ENCODE data around the gene BACE1-AS. TPM values are rescaled to one million over a fixed set of nuclear protein-coding genes. Genes with fewer than 3 reads are reported as not detected.

The BACE1-AS gene
- total RNA-seq, 2 experiments from 2014 or later = 8.0 to 8.5 TPM

DNA sequence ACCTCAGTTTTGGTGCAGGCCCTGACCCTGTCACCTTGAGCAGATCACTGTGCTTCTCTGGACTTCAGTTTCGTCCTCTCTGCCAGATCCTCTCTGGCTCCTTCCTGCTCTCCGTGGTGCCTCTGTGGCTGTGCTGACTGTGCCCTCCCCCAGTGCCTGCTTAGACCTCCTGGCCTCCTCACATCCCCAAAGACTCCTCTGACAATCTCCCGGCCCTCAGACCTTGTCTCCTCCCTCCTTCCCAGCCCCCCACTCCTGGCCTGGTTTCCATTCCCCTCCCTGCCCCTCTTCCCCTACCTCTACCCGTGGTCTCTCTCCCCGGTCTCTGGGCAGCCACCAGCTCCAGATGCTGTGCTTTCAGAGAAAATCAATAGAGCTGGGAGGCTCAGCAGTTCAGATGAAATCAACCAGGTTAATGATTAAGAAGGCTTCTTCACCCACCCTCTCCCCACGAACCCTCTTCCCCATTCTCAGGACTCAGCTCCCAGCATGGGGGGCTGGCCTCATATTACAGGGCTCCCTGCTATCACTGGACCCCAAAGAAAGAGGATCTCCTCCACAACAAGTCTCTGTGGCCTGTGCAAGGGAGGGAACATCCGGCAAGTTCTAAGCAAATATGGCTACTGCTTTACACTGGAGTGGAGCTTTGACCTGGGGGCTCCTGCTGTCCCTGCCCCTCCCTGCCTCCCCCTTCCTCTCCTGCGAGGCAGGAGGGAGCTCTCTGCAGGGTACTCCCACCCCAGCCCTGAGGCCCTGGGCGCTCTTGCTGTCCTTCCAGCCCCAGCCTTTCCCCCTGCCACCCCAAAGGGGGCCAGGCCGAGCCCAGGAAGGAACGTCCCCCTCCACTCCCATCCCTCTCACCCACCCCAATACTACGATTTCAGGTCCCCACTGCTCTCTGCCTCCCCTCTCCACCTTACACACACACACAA lies 8.5 kb downstream of the BACE1-AS start:
- H3K27me3 Mint-ChIP-seq = no peaks in the 10 kb centered on the region
- DNase-seq (no peak), ATAC-seq (ENCODE audit: low read depth) (no peak)
- H3K4me1 Mint-ChIP-seq = no peaks in the 10 kb centered on the region
- H3K9me3 Mint-ChIP-seq = no peaks in the 10 kb centered on the region
- H3K27ac Mint-ChIP-seq = no peak overlapping the region
- no peak overlapping the region for H3K4me3 Mint-ChIP-seq
- POLR2A ChIA-PET = no interaction called here
- no peaks in the 10 kb centered on the region for H3K36me3 Mint-ChIP-seq

DNA sequence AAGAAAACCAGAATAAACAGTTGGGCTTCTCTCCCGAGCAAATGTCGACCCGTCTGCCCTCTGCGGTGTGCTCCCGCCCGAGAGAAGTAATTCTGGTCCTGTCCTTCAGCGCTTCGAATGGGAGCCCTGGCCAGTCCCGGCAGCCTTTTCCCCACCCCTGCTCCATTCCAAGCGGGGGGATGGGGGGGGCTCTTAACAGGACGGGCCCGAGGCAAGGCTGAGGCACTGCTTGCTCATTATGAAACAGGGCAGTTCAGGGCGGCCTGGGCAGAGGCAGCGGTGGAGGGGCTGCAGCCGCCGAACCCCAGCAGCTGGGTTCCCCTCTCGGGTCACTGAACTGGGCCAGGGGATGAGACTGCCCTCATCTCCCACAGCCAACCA lies 9.1 kb downstream of the BACE1-AS start:
- Mint-ChIP-seq H3K9me3 (no peaks in the 10 kb centered on the region), H3K4me1 (no peaks in the 10 kb centered on the region), H3K27ac (no peak overlapping the region), H3K4me3 (no peak overlapping the region), H3K36me3 (no peaks in the 10 kb centered on the region), H3K27me3 (no peaks in the 10 kb centered on the region)
- ATAC-seq (ENCODE audit: low read depth) = no peak
- no peak for DNase-seq
- POLR2A ChIA-PET = no interaction called here

DNA sequence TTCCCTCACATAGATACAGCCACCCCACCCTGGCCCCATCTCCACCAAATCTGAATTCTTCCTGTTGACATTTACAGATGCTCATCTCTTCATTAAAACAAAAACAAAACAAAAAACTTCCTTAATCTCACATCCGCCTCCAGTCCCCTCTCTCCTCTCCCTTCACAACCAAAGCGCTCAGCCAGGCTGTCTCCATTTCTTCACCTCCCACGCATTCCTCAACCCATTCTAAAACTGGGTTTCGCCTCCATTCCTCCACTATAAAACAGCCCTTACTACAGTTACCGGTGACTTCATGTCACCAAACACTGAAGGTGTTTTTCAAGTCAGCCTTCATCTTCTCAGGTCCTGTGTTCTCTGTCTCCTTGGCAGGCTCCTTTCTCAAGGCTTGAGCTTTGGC lies 9.6 kb downstream of the BACE1-AS start:
- no peak overlapping the region for H3K4me3 Mint-ChIP-seq
- H3K36me3 Mint-ChIP-seq = no peaks in the 10 kb centered on the region
- H3K9me3 Mint-ChIP-seq = no peaks in the 10 kb centered on the region
- ATAC-seq (ENCODE audit: low read depth) (no peak), DNase-seq (no peak)
- H3K27ac Mint-ChIP-seq = no peak overlapping the region
- no peaks in the 10 kb centered on the region for H3K27me3 Mint-ChIP-seq
- POLR2A ChIA-PET = no interaction called here
- H3K4me1 Mint-ChIP-seq = no peaks in the 10 kb centered on the region

DNA sequence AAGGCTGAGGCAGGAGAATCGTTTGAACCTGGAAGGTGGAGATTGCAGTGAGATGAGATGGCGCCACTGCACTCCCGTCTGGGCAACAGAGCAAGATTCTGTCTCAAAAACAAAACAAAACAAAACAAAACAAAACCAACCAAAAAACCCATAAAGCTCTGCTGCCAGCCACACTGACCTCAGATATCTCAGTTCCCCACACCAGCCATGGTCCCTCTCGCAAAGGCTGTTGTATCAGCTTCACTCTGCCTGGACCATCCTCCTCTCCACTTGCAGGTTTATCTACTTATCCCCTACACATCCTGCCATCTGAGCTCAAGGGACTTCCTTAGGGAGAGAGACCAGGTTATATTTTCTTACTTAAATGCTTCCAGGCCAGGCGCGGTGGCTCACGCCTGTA lies 11.1 kb downstream of the BACE1-AS start:
- POLR2A ChIA-PET = no interaction called here
- no peak for DNase-seq

DNA sequence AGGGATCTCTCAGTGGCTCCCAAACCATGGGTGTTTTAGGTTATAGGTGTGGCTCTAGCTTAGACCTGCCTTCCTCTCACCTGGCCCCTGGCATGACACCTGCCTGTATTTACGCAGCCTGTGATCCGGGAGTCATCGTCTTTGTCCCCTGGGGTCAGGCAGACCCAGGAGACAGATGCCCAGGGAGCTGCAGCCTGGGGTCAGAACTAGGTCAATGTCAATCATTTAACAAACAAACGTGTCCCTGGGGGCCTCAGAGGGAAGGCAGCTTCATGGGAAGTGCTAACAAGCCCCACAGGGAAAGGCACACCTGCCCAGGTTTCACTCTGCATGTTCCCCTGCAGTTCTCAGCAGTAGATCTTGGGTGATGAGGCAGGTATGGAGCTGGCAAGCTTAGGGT lies 12.0 kb downstream of the BACE1-AS start:
- no peak for DNase-seq
- H3K4me1 Mint-ChIP-seq = no peaks in the 10 kb centered on the region
- H3K36me3 Mint-ChIP-seq = no peaks in the 10 kb centered on the region
- H3K4me3 Mint-ChIP-seq = no peak overlapping the region
- H3K27ac Mint-ChIP-seq = no peak overlapping the region
- no peaks in the 10 kb centered on the region for H3K9me3 Mint-ChIP-seq
- no peaks in the 10 kb centered on the region for H3K27me3 Mint-ChIP-seq
- POLR2A ChIA-PET = no interaction called here
- no peak for ATAC-seq (ENCODE audit: low read depth)

More for the DNA sequence above, 11.1 kb downstream of the BACE1-AS start:
- no peak for ATAC-seq (ENCODE audit: low read depth)
- H3K9me3 Mint-ChIP-seq = no peaks in the 10 kb centered on the region
- no peaks in the 10 kb centered on the region for H3K4me1 Mint-ChIP-seq
- no peaks in the 10 kb centered on the region for H3K36me3 Mint-ChIP-seq
- H3K4me3 Mint-ChIP-seq = no peak overlapping the region
- H3K27ac Mint-ChIP-seq = no peak overlapping the region
- no peaks in the 10 kb centered on the region for H3K27me3 Mint-ChIP-seq

DNA sequence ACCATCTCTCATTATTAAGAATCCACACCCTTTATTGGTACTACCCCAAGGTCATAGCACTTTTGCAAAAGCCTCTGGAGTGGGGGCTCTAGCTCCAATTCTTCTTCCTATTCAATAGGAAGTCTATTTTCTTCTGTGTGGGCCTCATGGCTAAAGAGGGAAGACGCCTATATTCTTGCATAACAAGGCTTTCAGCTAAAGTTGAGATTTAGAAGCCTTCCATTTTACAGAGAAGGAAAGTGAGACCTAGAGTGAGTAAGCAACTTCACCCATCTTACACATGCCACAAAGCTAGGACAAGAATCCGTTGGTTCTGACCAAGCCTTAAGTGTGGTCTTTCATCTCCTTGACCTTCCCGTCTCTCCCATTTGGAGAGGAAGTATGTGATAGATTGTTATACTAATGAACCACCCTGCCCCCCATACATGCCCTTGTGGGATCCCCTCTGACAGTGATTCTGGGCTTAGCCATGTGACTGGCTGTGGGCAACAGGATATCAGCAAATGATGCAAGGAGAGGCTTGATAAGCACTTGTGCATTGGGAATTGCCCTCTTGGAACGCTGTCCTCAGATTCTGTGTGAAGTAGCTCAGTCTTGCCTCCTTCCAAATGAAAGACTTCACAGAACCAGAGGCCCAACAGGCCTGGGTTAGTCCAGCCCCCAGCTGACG lies 12.6 kb downstream of the BACE1-AS start:
- Mint-ChIP-seq H3K36me3 (no peaks in the 10 kb centered on the region), H3K4me1 (no peaks in the 10 kb centered on the region), H3K27ac (no peak overlapping the region), H3K4me3 (no peak overlapping the region), H3K9me3 (no peaks in the 10 kb centered on the region), H3K27me3 (no peaks in the 10 kb centered on the region)
- DNase-seq = no peak
- POLR2A ChIA-PET = no interaction called here
- no peak for ATAC-seq (ENCODE audit: low read depth)

DNA sequence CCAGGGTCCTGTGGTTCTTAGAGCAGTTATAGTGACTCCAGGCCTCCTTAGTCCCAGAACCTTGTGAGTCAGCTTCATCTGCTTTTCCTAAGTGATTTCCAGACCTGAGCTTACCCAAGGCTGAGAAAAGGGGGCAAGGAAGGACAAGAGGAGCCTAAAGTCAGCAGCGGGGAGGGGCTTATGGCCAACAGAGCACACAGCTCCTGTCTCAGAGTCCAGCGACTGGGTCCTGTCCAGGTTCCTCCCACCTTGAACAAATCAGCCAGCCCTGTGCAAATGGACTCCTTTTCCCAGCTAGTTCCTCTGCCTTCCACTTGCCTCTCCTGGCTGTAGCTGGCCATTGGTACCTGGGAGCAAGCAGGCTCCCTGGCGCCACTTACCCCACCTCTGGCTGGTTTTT lies 14.0 kb downstream of the BACE1-AS start:
- DNase-seq = no peak
- Mint-ChIP-seq H3K27me3 (peaks cover 6% of the 10 kb centered on the region), H3K27ac (no peak overlapping the region), H3K36me3 (no peaks in the 10 kb centered on the region), H3K4me3 (no peak overlapping the region), H3K4me1 (no peaks in the 10 kb centered on the region), H3K9me3 (no peaks in the 10 kb centered on the region)
- ATAC-seq (ENCODE audit: low read depth) = no peak
- POLR2A ChIA-PET = no interaction called here

DNA sequence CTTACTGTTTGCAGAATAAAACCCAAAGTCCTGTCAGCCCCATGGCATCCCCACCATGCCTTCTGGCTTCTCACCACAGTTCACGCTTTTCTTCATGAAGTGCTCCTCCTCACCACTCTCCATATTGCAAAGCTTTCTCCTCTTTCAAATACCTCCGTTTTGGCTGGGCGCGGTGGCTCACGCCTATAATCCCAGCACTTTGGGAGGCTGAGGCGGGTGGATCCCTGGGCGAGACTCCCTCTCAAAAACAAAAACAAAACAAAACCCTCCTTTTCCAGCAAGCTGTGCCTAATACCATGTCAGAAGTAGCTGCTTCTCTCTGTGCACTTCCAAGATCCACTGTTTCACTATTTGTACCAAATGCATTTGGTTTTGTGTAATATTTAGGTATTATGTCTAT lies 18.2 kb downstream of the BACE1-AS start:
- H3K4me3 Mint-ChIP-seq = no peak overlapping the region
- ATAC-seq (ENCODE audit: low read depth) (no peak), DNase-seq (no peak)
- no peaks in the 10 kb centered on the region for H3K36me3 Mint-ChIP-seq
- H3K27me3 Mint-ChIP-seq = peaks cover 28% of the 10 kb centered on the region
- POLR2A ChIA-PET = no interaction called here
- H3K4me1 Mint-ChIP-seq = peaks cover 1% of the 10 kb centered on the region
- no peak overlapping the region for H3K27ac Mint-ChIP-seq
- no peaks in the 10 kb centered on the region for H3K9me3 Mint-ChIP-seq

DNA sequence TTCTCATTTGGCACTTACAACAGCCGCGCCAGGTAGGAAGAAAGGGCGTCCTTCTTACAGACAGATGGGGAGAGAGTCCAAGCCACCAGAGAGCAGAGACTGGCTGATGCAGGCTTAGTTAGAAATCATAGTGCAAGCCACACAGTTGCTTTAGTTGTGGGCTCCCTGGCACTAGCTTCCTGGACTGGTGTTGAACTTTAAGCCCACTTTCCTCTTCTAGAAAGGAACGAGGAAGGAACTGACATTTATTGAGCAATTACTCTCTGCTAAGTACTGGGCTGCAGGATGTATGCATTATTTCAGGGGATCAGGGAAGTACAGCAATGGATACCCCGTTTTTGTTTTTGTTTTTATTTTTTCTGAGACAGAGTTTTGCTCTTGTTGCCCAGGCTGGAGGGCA lies 21.9 kb downstream of the BACE1-AS start:
- no peak overlapping the region for H3K4me3 Mint-ChIP-seq
- DNase-seq (no peak), ATAC-seq (ENCODE audit: low read depth) (no peak)
- peaks cover 55% of the 10 kb centered on the region for H3K27me3 Mint-ChIP-seq
- H3K9me3 Mint-ChIP-seq = no peaks in the 10 kb centered on the region
- POLR2A ChIA-PET = interaction anchor here (0.6 kb wide), 1 partner anchor 329 kb away, joined by 3 read pairs; no protein-coding TSS in a partner anchor
- no peaks in the 10 kb centered on the region for H3K36me3 Mint-ChIP-seq
- H3K27ac Mint-ChIP-seq = no peak overlapping the region
- H3K4me1 Mint-ChIP-seq = peaks cover 8% of the 10 kb centered on the region

DNA sequence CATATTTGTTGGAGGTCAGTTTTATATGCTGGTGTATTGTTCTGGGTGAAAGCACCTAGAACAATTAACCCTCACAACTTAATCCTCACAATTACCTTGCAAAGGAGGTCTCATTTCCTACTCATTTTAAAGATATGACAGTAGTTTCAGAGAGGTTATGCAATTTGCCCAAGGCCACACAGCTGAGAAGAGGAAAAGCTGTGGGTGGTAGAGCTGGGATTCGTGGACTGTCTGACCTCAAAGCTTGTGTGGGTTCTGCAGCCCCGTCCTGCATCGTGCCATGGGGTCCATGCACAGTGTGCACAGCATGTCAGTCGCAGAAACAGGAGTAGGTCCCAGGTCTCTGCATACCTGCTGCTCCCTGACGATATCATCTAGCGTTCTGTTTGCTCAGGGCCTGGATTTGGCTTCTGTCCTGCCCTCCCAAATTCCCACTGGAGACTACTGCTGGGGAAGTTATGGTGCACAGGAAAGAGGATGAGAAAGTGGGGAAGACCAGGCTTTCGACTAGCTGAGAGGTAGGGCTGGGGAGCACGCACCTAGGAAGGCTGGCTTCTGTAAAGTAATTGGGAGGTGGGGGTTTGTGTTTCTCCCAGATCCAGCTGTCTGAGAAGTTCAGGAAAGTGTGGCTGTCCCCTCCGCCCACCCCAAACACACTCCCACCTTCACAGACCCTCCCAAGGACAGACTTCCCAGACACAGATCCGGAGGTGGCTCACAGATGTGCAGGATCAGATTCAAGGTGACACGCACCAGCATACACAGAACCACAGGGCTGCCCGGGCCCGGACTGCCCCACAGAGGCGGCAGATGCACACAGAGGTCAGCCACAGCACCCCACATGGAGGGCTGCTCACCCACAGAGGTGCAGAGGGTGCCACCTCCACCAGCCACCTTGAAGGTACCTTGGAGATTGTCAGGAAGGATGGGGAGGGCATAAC lies 23.0 kb downstream of the BACE1-AS start:
- Mint-ChIP-seq H3K9me3 (no peaks in the 10 kb centered on the region), H3K4me1 (peaks cover 8% of the 10 kb centered on the region), H3K36me3 (no peaks in the 10 kb centered on the region), H3K27me3 (peaks cover 61% of the 10 kb centered on the region), H3K27ac (no peak overlapping the region), H3K4me3 (no peak overlapping the region)
- DNase-seq = no peak
- POLR2A ChIA-PET = no interaction called here
- no peak for ATAC-seq (ENCODE audit: low read depth)

DNA sequence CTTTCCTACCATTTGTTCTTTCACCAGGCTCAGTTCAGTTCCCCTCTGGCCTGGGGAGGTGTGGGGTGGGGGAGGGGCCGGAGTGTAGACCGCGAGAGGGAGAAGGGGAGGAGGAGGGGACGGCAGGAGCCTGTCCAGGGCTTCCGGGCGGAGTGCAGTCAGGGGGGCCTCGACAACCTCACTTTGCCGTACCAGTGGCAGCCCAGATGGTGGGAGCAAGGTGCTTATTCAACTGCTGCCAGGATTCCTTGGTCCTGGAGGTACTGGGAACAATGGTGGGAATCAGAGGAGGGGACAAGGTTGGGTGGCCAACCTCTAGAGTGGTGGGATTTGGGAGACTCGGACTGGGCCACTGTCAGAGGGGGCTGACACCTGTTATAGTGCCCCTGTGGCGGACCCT lies 23.7 kb downstream of the BACE1-AS start:
- Mint-ChIP-seq H3K36me3 (no peaks in the 10 kb centered on the region), H3K27me3 (peaks cover 60% of the 10 kb centered on the region), H3K27ac (no peak overlapping the region), H3K9me3 (no peaks in the 10 kb centered on the region), H3K4me3 (peak overlapping the region; percentile 47), H3K4me1 (peaks cover 8% of the 10 kb centered on the region)
- DNase-seq = no peak
- POLR2A ChIA-PET = no interaction called here
- no peak for ATAC-seq (ENCODE audit: low read depth)

DNA sequence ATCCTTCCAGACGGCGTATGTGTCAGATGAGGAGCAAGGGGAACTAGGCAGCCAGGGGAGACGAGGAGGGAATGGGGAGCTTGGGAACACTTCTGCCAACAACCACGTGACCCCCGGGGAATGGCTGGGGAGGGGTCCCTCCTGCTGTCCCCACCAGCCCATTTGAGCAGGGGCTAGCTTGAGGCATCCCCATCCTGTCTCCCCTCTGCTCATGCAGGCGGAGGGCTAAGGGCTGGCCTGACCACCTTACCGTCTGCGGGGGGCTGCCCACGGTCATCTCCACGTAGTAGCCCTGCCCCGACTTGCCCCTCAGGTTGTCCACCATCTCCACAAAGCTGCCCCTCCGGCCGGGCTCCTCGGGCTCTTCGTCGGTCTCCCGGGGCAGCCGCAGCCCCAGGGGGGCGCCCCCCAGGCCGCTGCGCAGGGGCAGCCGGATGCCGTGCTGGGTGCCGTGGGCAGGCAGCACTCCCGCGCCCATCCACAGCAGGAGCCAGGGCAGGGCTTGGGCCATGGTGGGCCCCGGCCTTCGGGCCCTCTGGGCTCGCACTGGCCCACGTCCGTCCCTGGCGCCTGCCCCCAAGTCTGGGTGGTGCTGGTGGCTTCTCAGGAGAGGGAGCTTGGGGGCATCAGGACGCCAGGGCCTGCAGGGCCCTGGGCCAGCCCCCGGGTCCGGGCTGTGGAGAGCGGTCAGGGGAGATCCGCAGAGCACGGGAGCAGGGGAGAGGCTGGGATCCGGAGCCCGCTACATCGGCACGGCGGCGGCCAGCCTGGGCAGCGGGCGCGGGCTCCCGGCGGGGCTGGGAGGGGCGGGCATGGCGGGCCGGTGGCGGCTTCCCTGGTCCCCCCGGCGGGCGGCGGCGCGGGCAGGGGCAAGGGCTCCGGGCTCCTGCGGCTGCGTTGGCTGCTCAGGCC lies 24.4 kb downstream of the BACE1-AS start:
- ATAC-seq (ENCODE audit: low read depth) (peak; percentile 82), DNase-seq (peak; percentile 54)
- H3K4me1 Mint-ChIP-seq = peaks cover 8% of the 10 kb centered on the region
- POLR2A ChIA-PET = no interaction called here
- peak overlapping the region; percentile 79 for H3K4me3 Mint-ChIP-seq
- no peak overlapping the region for H3K27ac Mint-ChIP-seq
- H3K9me3 Mint-ChIP-seq = no peaks in the 10 kb centered on the region
- peaks cover 58% of the 10 kb centered on the region for H3K27me3 Mint-ChIP-seq
- H3K36me3 Mint-ChIP-seq = no peaks in the 10 kb centered on the region

Measured in activated naive CD8-positive, alpha-beta T cell treated with anti-CD3 and anti-CD28 coated beads, Interleukin-2, amount 10 ng/mL, durations not matched to agents 7 days and 5 days (primary cell).